Measurements from ENCODE around the gene SCIN.

SCIN gene

DNA sequence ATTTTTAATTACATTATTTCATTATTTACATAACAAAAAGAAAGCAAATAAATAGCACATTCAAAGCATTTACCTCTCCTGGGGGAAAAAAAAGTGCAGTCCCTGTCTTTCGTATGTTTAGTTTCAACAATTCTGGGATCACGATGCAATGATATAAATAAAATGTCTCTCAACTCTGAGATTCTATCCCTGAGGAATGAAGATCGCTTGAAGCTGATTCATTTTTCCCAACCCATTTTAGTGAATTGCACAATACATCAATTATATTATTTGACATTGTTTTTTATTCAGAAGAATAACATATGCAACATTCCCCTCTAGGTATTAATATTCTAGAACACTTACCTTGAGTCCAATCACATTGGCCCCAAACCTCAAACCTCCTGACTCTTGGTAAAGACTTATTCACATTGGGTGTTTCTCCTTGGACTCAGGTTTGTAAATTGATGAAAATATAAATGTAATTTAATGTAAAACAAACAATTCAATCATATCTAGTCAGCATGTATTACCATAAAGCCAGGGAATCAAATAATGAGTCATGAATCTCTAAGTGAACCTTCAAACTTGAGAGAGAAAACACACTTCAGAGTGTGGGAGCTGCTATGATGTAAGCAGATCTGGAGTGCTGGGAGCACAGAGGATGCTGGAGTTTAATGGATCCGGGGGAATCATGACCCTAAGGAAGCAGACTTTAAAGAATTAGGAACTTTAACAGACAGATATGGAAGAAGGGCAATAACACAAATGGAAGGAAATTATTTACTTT lies 5.3 kb upstream of the SCIN start:
- FAIRE-seq (no peak), DNase-seq (ENCODE audit: insufficient read length, low spot score) (no peak)
- TF ChIP-seq POLR2A (IDR thresholded peaks at IDR 0.05; ENCODE audit: low read depth, low read length) (no peak), POLR2AphosphoS5 (IDR thresholded peaks at IDR 0.05; ENCODE audit: low read depth, low read length) (no peak), TAF1 (IDR thresholded peaks at IDR 0.05; ENCODE audit: low read depth, low read length) (no peak), POU2F2 (IDR thresholded peaks at IDR 0.05; ENCODE audit: low read depth, low read length) (no peak), PAX5 (IDR thresholded peaks at IDR 0.05; ENCODE audit: insufficient read depth, low read length, severe bottlenecking) (no peak), SPI1 (IDR thresholded peaks at IDR 0.05; ENCODE audit: low read depth, low read length) (no peak)

DNA sequence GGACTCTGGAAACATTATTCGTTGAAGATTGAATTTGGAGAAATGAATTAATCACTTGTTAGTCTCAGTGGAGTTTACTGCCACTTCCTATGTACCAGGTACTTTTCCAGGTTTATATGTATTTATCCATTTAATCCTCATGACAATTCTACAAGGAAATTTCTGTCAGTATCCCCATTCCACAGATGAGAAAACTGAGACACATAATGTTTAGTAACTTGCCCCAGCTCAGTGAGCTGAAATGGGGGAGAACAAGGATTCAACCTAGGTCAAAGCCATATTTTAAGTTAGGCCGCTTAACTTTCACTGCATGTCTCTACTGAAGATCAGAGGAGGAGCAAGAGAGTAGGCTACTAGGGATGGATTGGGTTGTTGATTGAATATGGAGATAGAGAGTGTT lies 4.6 kb upstream of the SCIN start:
- TF ChIP-seq SPI1 (IDR thresholded peaks at IDR 0.05; ENCODE audit: low read depth, low read length) (no peak), PAX5 (IDR thresholded peaks at IDR 0.05; ENCODE audit: insufficient read depth, low read length, severe bottlenecking) (no peak), POU2F2 (IDR thresholded peaks at IDR 0.05; ENCODE audit: low read depth, low read length) (no peak), POLR2A (IDR thresholded peaks at IDR 0.05; ENCODE audit: low read depth, low read length) (no peak)
- no peak for FAIRE-seq

DNA sequence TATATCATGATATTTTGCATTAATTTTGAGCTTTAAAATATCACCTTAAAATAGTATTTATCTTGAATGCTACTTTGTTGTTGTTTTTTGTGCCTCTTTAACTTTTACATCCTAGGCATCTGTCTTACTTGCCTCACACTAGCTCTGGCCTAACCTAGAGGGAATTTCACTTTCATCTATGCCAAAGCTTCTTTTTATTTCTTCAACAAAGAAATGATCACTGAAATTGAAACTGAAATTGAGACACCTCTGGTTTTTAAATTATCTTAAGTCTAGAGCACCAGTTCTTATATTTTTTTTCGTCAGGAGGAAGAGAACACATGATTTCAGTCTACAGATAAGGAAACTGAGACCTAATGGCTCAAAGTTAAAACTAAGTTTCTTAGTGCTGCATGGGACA lies 3.5 kb upstream of the SCIN start:
- DNase-seq (ENCODE audit: insufficient read length, low spot score) = peak; percentile 8

More for the DNA sequence above, 4.6 kb upstream of the SCIN start:
- no peak for DNase-seq (ENCODE audit: insufficient read length, low spot score)

DNA sequence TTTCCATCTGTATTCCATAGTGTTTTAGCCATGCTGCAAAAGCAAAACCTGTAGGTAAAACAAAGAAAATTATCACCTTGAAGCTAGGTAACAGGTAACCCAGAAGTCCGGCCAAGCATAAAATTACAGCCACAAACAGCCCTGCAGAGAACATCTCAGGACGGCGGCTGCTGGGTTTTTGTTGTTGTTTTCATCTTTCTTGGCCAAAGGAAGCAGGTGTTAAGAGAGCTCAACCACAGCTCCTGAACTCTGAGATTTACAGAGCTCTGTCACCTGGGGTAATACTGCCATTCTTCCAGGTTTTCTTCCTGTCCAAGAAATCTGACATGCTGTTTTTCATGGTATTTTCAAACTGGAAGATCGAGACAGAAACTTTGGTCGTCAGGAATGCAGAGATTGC lies 847 bp upstream of the SCIN start:
- DNase-seq (ENCODE audit: insufficient read length, low spot score) = no peak
- TF ChIP-seq POU2F2 (IDR thresholded peaks at IDR 0.05; ENCODE audit: low read depth, low read length) (no peak), POLR2AphosphoS5 (IDR thresholded peaks at IDR 0.05; ENCODE audit: low read depth, low read length) (no peak), POLR2A (IDR thresholded peaks at IDR 0.05; ENCODE audit: low read depth, low read length) (no peak), SPI1 (IDR thresholded peaks at IDR 0.05; ENCODE audit: low read depth, low read length) (no peak), PAX5 (IDR thresholded peaks at IDR 0.05; ENCODE audit: insufficient read depth, low read length, severe bottlenecking) (no peak), TAF1 (IDR thresholded peaks at IDR 0.05; ENCODE audit: low read depth, low read length) (no peak)

More for the DNA sequence above, 3.5 kb upstream of the SCIN start:
- peak; percentile 16 for FAIRE-seq
- no peak for TF ChIP-seq POLR2A (IDR thresholded peaks at IDR 0.05; ENCODE audit: low read depth, low read length)
- TF ChIP-seq PAX5 (IDR thresholded peaks at IDR 0.05; ENCODE audit: insufficient read depth, low read length, severe bottlenecking) = no peak
- no peak for TF ChIP-seq TAF1 (IDR thresholded peaks at IDR 0.05; ENCODE audit: low read depth, low read length)
- TF ChIP-seq SPI1 (IDR thresholded peaks at IDR 0.05; ENCODE audit: low read depth, low read length) = no peak
- TF ChIP-seq POLR2AphosphoS5 (IDR thresholded peaks at IDR 0.05; ENCODE audit: low read depth, low read length) = no peak
- no peak for TF ChIP-seq POU2F2 (IDR thresholded peaks at IDR 0.05; ENCODE audit: low read depth, low read length)

DNA sequence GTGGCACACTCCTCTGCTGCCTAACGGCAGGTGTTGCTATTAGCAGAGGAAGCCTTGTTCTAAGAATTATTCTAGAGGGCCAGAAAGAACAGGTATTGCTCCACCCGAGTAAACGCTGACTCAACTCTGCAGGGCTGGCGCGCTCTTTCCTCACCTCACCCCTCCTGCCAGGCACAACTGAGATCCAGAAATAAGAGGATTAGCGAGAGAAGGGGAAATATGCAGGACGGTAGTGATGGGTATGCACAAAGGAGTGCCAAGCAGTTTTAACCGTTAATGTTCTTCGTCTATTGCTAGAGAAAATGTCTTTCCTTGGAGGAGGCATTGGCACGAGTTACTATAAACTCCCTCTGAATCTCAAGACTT lies 369 bp upstream of the SCIN start:
- DNase-seq (ENCODE audit: insufficient read length, low spot score) (no peak), FAIRE-seq (no peak)
- no peak for TF ChIP-seq SPI1 (IDR thresholded peaks at IDR 0.05; ENCODE audit: low read depth, low read length)
- TF ChIP-seq POLR2AphosphoS5 (IDR thresholded peaks at IDR 0.05; ENCODE audit: low read depth, low read length) = no peak
- no peak for TF ChIP-seq POU2F2 (IDR thresholded peaks at IDR 0.05; ENCODE audit: low read depth, low read length)
- TF ChIP-seq POLR2A (IDR thresholded peaks at IDR 0.05; ENCODE audit: low read depth, low read length) = no peak
- TF ChIP-seq PAX5 (IDR thresholded peaks at IDR 0.05; ENCODE audit: insufficient read depth, low read length, severe bottlenecking) = no peak
- TF ChIP-seq TAF1 (IDR thresholded peaks at IDR 0.05; ENCODE audit: low read depth, low read length) = no peak

More for the DNA sequence above, 847 bp upstream of the SCIN start:
- FAIRE-seq = no peak

DNA sequence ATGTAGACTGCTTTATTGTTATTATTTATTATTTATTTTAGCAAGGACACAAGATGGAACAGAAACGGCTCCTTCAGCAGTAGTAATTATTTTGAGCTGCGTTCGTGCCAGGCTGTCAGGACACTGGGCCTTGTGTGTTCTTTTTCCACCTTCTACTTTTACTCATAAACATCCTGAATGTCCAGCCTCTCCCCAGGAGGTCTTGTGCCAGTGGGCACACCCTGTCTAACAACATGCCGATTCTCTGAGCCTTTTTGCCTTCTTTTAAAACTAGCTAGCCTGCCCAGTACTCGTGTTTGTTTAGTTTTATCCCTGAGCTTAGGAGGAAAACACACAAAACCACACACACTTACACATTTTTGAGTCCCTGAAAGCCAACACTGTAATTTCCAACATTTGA lies 1.2 kb downstream of the SCIN start:
- FAIRE-seq = no peak
- no peak for DNase-seq (ENCODE audit: insufficient read length, low spot score)
- TF ChIP-seq POLR2AphosphoS5 (IDR thresholded peaks at IDR 0.05; ENCODE audit: low read depth, low read length) = no peak
- TF ChIP-seq POU2F2 (IDR thresholded peaks at IDR 0.05; ENCODE audit: low read depth, low read length) = no peak
- TF ChIP-seq TAF1 (IDR thresholded peaks at IDR 0.05; ENCODE audit: low read depth, low read length) = no peak
- no peak for TF ChIP-seq PAX5 (IDR thresholded peaks at IDR 0.05; ENCODE audit: insufficient read depth, low read length, severe bottlenecking)
- TF ChIP-seq SPI1 (IDR thresholded peaks at IDR 0.05; ENCODE audit: low read depth, low read length) = no peak
- no peak for TF ChIP-seq POLR2A (IDR thresholded peaks at IDR 0.05; ENCODE audit: low read depth, low read length)

GRCh38 chr7:12572941-12573575 lies 2.5 kb downstream of the SCIN start:
- no peak for DNase-seq (ENCODE audit: insufficient read length, low spot score)
- no peak for TF ChIP-seq PAX5 (IDR thresholded peaks at IDR 0.05; ENCODE audit: insufficient read depth, low read length, severe bottlenecking)
- TF ChIP-seq SPI1 (IDR thresholded peaks at IDR 0.05; ENCODE audit: low read depth, low read length) = no peak
- TF ChIP-seq POU2F2 (IDR thresholded peaks at IDR 0.05; ENCODE audit: low read depth, low read length) = no peak
- no peak for TF ChIP-seq TAF1 (IDR thresholded peaks at IDR 0.05; ENCODE audit: low read depth, low read length)
- TF ChIP-seq POLR2A (IDR thresholded peaks at IDR 0.05; ENCODE audit: low read depth, low read length) = no peak
- TF ChIP-seq POLR2AphosphoS5 (IDR thresholded peaks at IDR 0.05; ENCODE audit: low read depth, low read length) = no peak
- FAIRE-seq = no peak

DNA sequence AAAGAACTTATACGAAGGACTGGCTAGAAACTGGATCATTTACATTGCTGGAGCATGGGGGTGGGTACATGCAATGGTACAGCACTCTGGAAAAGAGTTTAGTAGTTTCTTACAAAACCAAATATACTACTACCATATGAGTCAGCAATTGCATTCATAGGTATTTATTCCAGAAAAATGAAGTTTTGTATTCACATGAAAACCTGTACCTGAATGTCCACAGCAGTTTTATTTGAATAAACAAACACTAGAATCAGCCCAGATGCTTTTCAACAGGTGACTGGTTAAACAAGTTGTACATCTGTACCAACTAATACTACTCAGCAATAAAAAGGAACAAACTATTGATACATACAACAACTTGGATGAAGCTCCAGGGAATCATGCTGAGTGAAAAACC lies 3.4 kb downstream of the SCIN start:
- FAIRE-seq (no peak), DNase-seq (ENCODE audit: insufficient read length, low spot score) (no peak)
- TF ChIP-seq PAX5 (IDR thresholded peaks at IDR 0.05; ENCODE audit: insufficient read depth, low read length, severe bottlenecking) = no peak
- no peak for TF ChIP-seq POU2F2 (IDR thresholded peaks at IDR 0.05; ENCODE audit: low read depth, low read length)
- TF ChIP-seq POLR2A (IDR thresholded peaks at IDR 0.05; ENCODE audit: low read depth, low read length) = no peak
- TF ChIP-seq POLR2AphosphoS5 (IDR thresholded peaks at IDR 0.05; ENCODE audit: low read depth, low read length) = no peak
- no peak for TF ChIP-seq SPI1 (IDR thresholded peaks at IDR 0.05; ENCODE audit: low read depth, low read length)
- no peak for TF ChIP-seq TAF1 (IDR thresholded peaks at IDR 0.05; ENCODE audit: low read depth, low read length)

- DNase-seq (ENCODE audit: insufficient read length, low spot score) (peak; percentile 14), FAIRE-seq (peak; percentile 87)
- TF ChIP-seq POLR2A (IDR thresholded peaks at IDR 0.05; ENCODE audit: low read depth, low read length) (no peak), PAX5 (IDR thresholded peaks at IDR 0.05; ENCODE audit: insufficient read depth, low read length, severe bottlenecking) (peak; percentile 44)
These were observed 8.6 kb downstream of the SCIN start for GRCh38 chr7:12578930-12579640.

All from GM12891 (cell line).